ENCODE measurements around the gene EIF4B. TPM values are rescaled to one million over a fixed set of nuclear protein-coding genes. Genes with fewer than 3 reads are reported as not detected.
"Not testable (repeated sequence)": the region's sequence is repeated elsewhere in the genome, so short reads cannot be mapped to it uniquely, and the experiment has no call there.

EIF4B gene
- total and polyA plus RNA-seq, 2 of the 8 experiments (the other 6 are each of a cell fraction or from before 2014, with no cell fraction given), result 269 to 816 TPM

GRCh38 chr12:53033832-53034231 lies 27.6 kb downstream of the EIF4B start:
- H4K20me1 ChIP-seq (replicated peaks in 1 of 2; ENCODE audit: control insufficient read depth in 1 of 2, insufficient read depth in 2 of 2, low read length in 2 of 2), result peaks cover 13 to 16% of the 10 kb centered on the region in 2 experiments
- not testable (repeated sequence) for H3K23ac ChIP-seq (ENCODE audit: insufficient read length); H4K5ac ChIP-seq (ENCODE audit: insufficient read length, low read depth, low read length); H2AK5ac ChIP-seq (ENCODE audit: low read depth, low read length); H4K91ac ChIP-seq (replicated peaks; ENCODE audit: insufficient read length, low read length); H3K4ac ChIP-seq (replicated peaks; ENCODE audit: insufficient read length, low read depth, low read length); H2BK12ac ChIP-seq (ENCODE audit: low read depth, low read length); H4K8ac ChIP-seq (ENCODE audit: extremely low read depth, insufficient read depth, low read length); H3K14ac ChIP-seq (ENCODE audit: insufficient read length); FAIRE-seq; H3K18ac ChIP-seq (ENCODE audit: extremely low read depth, low read length); H3K27ac ChIP-seq (ENCODE audit: low read depth, low read length); H3K27me3 ChIP-seq (replicated peaks in 1 of 4; ENCODE audit: control insufficient read depth in 3 of 4, extremely low read depth in 1 of 4, insufficient read depth in 3 of 4, low read length in 3 of 4); H3K23me2 ChIP-seq (ENCODE audit: low read depth, low read length); H3K9me3 ChIP-seq (ENCODE audit: insufficient read depth in 2 of 2, low read depth in 1 of 2, low read length in 1 of 2); H2BK15ac ChIP-seq (ENCODE audit: low read length); H3K4me2 ChIP-seq (ENCODE audit: insufficient read depth in 1 of 2, low read depth in 2 of 2, low read length in 2 of 2); H2BK5ac ChIP-seq (ENCODE audit: low read depth, low read length); H3K4me3 ChIP-seq (ENCODE audit: extremely low read depth in 1 of 4, insufficient read depth in 2 of 4, low read depth in 3 of 4, low read length in 4 of 4); H2AFZ ChIP-seq (ENCODE audit: low read length); H3K56ac ChIP-seq (replicated peaks; ENCODE audit: insufficient read length, low read depth, low read length); H3K79me1 ChIP-seq (ENCODE audit: low read depth, low read length); H3K9ac ChIP-seq (replicated peaks in 1 of 4; ENCODE audit: extremely low read depth in 1 of 4, low read depth in 3 of 4, low read length in 3 of 4); DNase-seq (ENCODE audit: low read depth in 1 of 2, low spot score in 2 of 2); H2BK120ac ChIP-seq (replicated peaks; ENCODE audit: low read depth, low read length); H2BK20ac ChIP-seq (ENCODE audit: low read length); H3K79me2 ChIP-seq (ENCODE audit: control insufficient read depth in 1 of 2, insufficient read depth in 2 of 2, low read length in 2 of 2); H3K4me1 ChIP-seq (replicated peaks in 1 of 4; ENCODE audit: control insufficient read depth in 3 of 4, insufficient read depth in 4 of 4, low read length in 3 of 4)
- WGBS, 2 experiments (ENCODE audit: extremely low coverage in 1 of 2, insufficient coverage in 1 of 2, insufficient read length in 1 of 2, insufficient replicate concordance in 2 of 2, low coverage in 1 of 2, low lambda C conversion rate in 2 of 2, missing lambda C conversion rate in 1 of 2), result 95% methylated on average over 10 of the region's 10 CpGs; no CpG with 5 or more reads in 1 of the 2 experiments
- H3K36me3 ChIP-seq (ENCODE audit: control insufficient read depth in 2 of 4, insufficient read depth in 4 of 4, low read length in 3 of 4), result peaks cover 44 to 95% (median 75%) of the 10 kb centered on the region in 4 experiments
- ChIA-PET POLR2A (ENCODE audit: partially characterized antibody) (interaction anchor here (1.0 to 35.6 kb wide), 3 partner anchors 9 to 22 kb away, joined by 4 to 711 read pairs (median 97); partner anchors contain the start of gene EIF4B), CTCF (ENCODE audit: partially characterized antibody) (interaction anchor here (0.9 to 1.4 kb wide), 2 partner anchors 10 to 11 kb away, joined by 3 to 6 read pairs; no protein-coding TSS in a partner anchor)
